Activated naive CD8-positive, alpha-beta T cell (primary cell): ENCODE measurements around the gene F11R.
"Not testable (repeated sequence)": the region's sequence is repeated elsewhere in the genome, so short reads cannot be mapped to it uniquely, and the experiment has no call there.

Experiments used
- H3K27ac Mint-ChIP-seq: one replicate; pipeline ENCODE4 v1.8.0; 2021; ENCODE audit warnings: mixed read lengths
- H3K27me3 Mint-ChIP-seq: one replicate; pipeline ENCODE4 v1.8.0; 2021; ENCODE audit warnings: mixed read lengths
- H3K36me3 Mint-ChIP-seq: one replicate; pipeline ENCODE4 v1.8.0; 2021; ENCODE audit warnings: mixed read lengths
- H3K4me1 Mint-ChIP-seq: one replicate; pipeline ENCODE4 v1.8.0; 2021; ENCODE audit warnings: low read depth, mixed read lengths
- H3K4me3 Mint-ChIP-seq: one replicate; pipeline ENCODE4 v1.8.0; 2021; ENCODE audit warnings: mild to moderate bottlenecking, mixed read lengths
- H3K9me3 Mint-ChIP-seq: one replicate; pipeline ENCODE4 v1.8.0; 2021; ENCODE audit warnings: low read depth, mixed read lengths

Gene F11R

GRCh38 chr1:161020509-161021164 is at the start of gene F11R:
Gene F11R (minus strand): TSS chr1:161021152. CDS start chr1:161021073, 79 bp downstream.
- Mint-ChIP-seq H3K4me1 (peaks cover 31% of the 10 kb centered on the region), H3K36me3 (no peaks in the 10 kb centered on the region), H3K27ac (peak within 1 kb of the TSS; percentile 87), H3K9me3 (no peaks in the 10 kb centered on the region), H3K4me3 (peak within 1 kb of the TSS; percentile 92), H3K27me3 (no peaks in the 10 kb centered on the region)

- Mint-ChIP-seq H3K9me3 (no peaks in the 10 kb centered on the region), H3K27me3 (no peaks in the 10 kb centered on the region), H3K36me3 (peaks cover 2% of the 10 kb centered on the region), H3K27ac (peak within 1 kb of the TSS; percentile 93), H3K4me3 (peak within 1 kb of the TSS; percentile 100), H3K4me1 (peaks cover 60% of the 10 kb centered on the region)
Observed at GRCh38 chr1:161069731-161070270, 48.8 kb upstream of the F11R start, which contains the start of gene ARHGAP30. Gene ARHGAP30 (minus strand): TSS chr1:161069891. CDS start chr1:161069624, 267 bp downstream.

GRCh38 chr1:161069241-161069640 is 48.3 kb upstream of the F11R start:
- H3K9me3 Mint-ChIP-seq, result no peaks in the 10 kb centered on the region
- H3K4me1 Mint-ChIP-seq, result peaks cover 63% of the 10 kb centered on the region
- peak overlapping the region; percentile 100 for H3K4me3 Mint-ChIP-seq
- no peaks in the 10 kb centered on the region for H3K27me3 Mint-ChIP-seq
- H3K36me3 Mint-ChIP-seq, result peaks cover 2% of the 10 kb centered on the region
- H3K27ac Mint-ChIP-seq, result peak overlapping the region; percentile 93

GRCh38 chr1:161068306-161069234 is 47.6 kb upstream of the F11R start:
- H3K9me3 Mint-ChIP-seq, result no peaks in the 10 kb centered on the region
- H3K27ac Mint-ChIP-seq, result peak overlapping the region; percentile 93
- H3K27me3 Mint-ChIP-seq, result no peaks in the 10 kb centered on the region

GRCh38 chr1:161066694-161067093 is 45.7 kb upstream of the F11R start:
- no peaks in the 10 kb centered on the region for H3K9me3 Mint-ChIP-seq
- H3K4me3 Mint-ChIP-seq, result peak overlapping the region; percentile 100
- peaks cover 2% of the 10 kb centered on the region for H3K36me3 Mint-ChIP-seq
- peak overlapping the region; percentile 93 for H3K27ac Mint-ChIP-seq
- no peaks in the 10 kb centered on the region for H3K27me3 Mint-ChIP-seq
- H3K4me1 Mint-ChIP-seq, result peaks cover 77% of the 10 kb centered on the region

More at GRCh38 chr1:161068306-161069234, 47.6 kb upstream of the F11R start:
- Mint-ChIP-seq H3K4me3 (peak overlapping the region; percentile 100), H3K36me3 (peaks cover 2% of the 10 kb centered on the region), H3K4me1 (peaks cover 70% of the 10 kb centered on the region)

GRCh38 chr1:161065681-161066080 is 44.7 kb upstream of the F11R start:
- Mint-ChIP-seq H3K4me1 (peaks cover 76% of the 10 kb centered on the region), H3K4me3 (peak overlapping the region; percentile 53), H3K27ac (peak overlapping the region; percentile 90)
- not testable (repeated sequence) for H3K36me3 Mint-ChIP-seq, H3K27me3 Mint-ChIP-seq, H3K9me3 Mint-ChIP-seq

GRCh38 chr1:161063936-161064335 is 43.0 kb upstream of the F11R start:
- H3K4me1 Mint-ChIP-seq, result peaks cover 79% of the 10 kb centered on the region
- H3K27me3 Mint-ChIP-seq, H3K9me3 Mint-ChIP-seq, H3K36me3 Mint-ChIP-seq: not testable (repeated sequence)
- peak overlapping the region; percentile 90 for H3K27ac Mint-ChIP-seq
- H3K4me3 Mint-ChIP-seq, result peak overlapping the region; percentile 73

GRCh38 chr1:161061419-161061818 is 40.5 kb upstream of the F11R start:
- Mint-ChIP-seq H3K4me1 (peaks cover 69% of the 10 kb centered on the region), H3K9me3 (no peaks in the 10 kb centered on the region), H3K27me3 (no peaks in the 10 kb centered on the region), H3K27ac (peak overlapping the region; percentile 58), H3K36me3 (no peaks in the 10 kb centered on the region), H3K4me3 (no peak overlapping the region)

GRCh38 chr1:161059293-161059692 is 38.3 kb upstream of the F11R start:
- Mint-ChIP-seq H3K27me3 (no peaks in the 10 kb centered on the region), H3K4me3 (no peak overlapping the region), H3K9me3 (no peaks in the 10 kb centered on the region), H3K4me1 (peaks cover 57% of the 10 kb centered on the region), H3K27ac (peak overlapping the region; percentile 82), H3K36me3 (no peaks in the 10 kb centered on the region)

- Mint-ChIP-seq H3K27me3 (no peaks in the 10 kb centered on the region), H3K27ac (peak overlapping the region; percentile 50), H3K4me1 (peaks cover 27% of the 10 kb centered on the region), H3K9me3 (no peaks in the 10 kb centered on the region), H3K4me3 (no peak overlapping the region), H3K36me3 (peaks cover 2% of the 10 kb centered on the region)
Observed at GRCh38 chr1:161054805-161055204, 33.9 kb upstream of the F11R start.

- no peaks in the 10 kb centered on the region for H3K27me3 Mint-ChIP-seq
- H3K36me3 Mint-ChIP-seq, result peaks cover 2% of the 10 kb centered on the region
- no peaks in the 10 kb centered on the region for H3K9me3 Mint-ChIP-seq
- no peak overlapping the region for H3K4me3 Mint-ChIP-seq
- H3K27ac Mint-ChIP-seq, result peak overlapping the region; percentile 41
- H3K4me1 Mint-ChIP-seq, result peaks cover 22% of the 10 kb centered on the region
Observed at GRCh38 chr1:161054232-161054631, 33.3 kb upstream of the F11R start.

GRCh38 chr1:161052899-161053298 is 31.9 kb upstream of the F11R start:
- no peaks in the 10 kb centered on the region for H3K27me3 Mint-ChIP-seq
- H3K36me3 Mint-ChIP-seq, result peaks cover 2% of the 10 kb centered on the region
- H3K9me3 Mint-ChIP-seq, result no peaks in the 10 kb centered on the region
- H3K27ac Mint-ChIP-seq, result peak overlapping the region; percentile 70
- H3K4me3 Mint-ChIP-seq, result no peak overlapping the region
- peaks cover 22% of the 10 kb centered on the region for H3K4me1 Mint-ChIP-seq

GRCh38 chr1:161051219-161051618 is 30.3 kb upstream of the F11R start:
- no peaks in the 10 kb centered on the region for H3K27me3 Mint-ChIP-seq
- H3K27ac Mint-ChIP-seq, result no peak overlapping the region
- peaks cover 2% of the 10 kb centered on the region for H3K36me3 Mint-ChIP-seq
- H3K4me1 Mint-ChIP-seq, result peaks cover 16% of the 10 kb centered on the region
- no peak overlapping the region for H3K4me3 Mint-ChIP-seq
- H3K9me3 Mint-ChIP-seq, result no peaks in the 10 kb centered on the region

- Mint-ChIP-seq H3K27ac (peak overlapping the region; percentile 47), H3K4me3 (no peak overlapping the region), H3K4me1 (peaks cover 30% of the 10 kb centered on the region)
Observed at GRCh38 chr1:161048949-161049722, 28.2 kb upstream of the F11R start.

More at GRCh38 chr1:161048949-161049722, 28.2 kb upstream of the F11R start:
- H3K9me3 Mint-ChIP-seq, result no peaks in the 10 kb centered on the region
- no peaks in the 10 kb centered on the region for H3K27me3 Mint-ChIP-seq
- peaks cover 2% of the 10 kb centered on the region for H3K36me3 Mint-ChIP-seq
